GM23248 (cell line): ENCODE results near the gene GNE.

Experiments
- EZH2 ChIP-seq: fragments of 200-600 bp; sonication (generic); IDR thresholded peaks from 2 replicates; pipeline ENCODE4 v1.6.1; 2018; ENCODE audit warnings: antibody characterized with exemption, mild to moderate bottlenecking; ENCODE audit not compliant: insufficient read depth, poor library complexity, severe bottlenecking
- EZH2phosphoT487 ChIP-seq: fragments of 200-600 bp; sonication (generic); IDR thresholded peaks from 2 replicates; pipeline ENCODE4 v1.6.1; 2018; ENCODE audit warnings: antibody characterized with exemption, moderate library complexity, mild to moderate bottlenecking, low read depth; ENCODE audit not compliant: insufficient read depth

DNA sequence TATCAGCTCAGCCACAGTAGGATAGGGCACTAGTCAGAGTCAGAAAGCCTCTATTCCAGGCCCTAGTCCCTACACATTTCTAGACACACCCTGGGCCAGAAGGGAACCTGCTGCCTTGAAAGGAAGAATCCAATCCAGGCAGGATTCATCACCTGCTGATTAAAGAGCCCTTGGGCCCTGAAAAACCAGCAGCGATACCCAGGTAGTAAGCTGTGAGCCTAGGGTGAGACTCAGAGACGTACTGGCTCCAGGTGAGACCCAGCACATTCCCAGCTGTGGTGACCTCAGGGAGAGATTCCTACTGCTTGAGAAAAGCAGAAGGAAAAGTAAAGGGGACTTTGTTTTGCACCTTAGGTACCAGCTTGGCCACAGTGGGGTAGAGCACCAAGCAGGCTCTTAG, 84.4 kb downstream of the GNE start:
- TF ChIP-seq EZH2, result no peak
- TF ChIP-seq EZH2phosphoT487, result no peak
